ENCODE results near the gene ATP9B.

ATP9B gene

DNA sequence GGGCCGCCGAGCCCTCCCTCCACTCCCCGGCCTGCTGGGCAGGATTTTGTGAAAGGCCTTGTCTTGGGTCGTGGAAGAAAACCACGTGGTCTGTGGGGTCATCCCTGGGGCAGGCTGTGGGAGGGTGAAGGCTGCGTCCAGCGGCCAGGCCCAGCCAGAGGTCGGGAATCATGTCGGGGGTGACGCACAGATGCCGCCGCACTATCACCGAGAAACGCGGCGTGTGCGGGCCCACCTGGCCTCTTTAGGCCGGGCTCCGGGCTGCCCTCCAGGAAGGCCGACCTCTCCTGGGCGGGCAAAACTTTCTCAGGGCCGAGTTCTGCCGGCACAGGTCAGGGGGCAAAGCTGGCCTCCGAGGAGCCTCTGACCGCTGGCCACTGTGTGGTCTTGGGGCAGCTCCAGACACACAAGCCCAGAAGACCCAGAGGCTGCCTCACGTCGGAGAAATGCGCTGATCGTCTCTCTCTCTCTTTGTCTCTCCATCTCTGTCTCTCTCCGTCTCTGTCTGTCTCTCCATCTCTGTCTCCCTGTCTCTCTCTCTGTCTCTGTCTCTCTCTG, 354.9 kb downstream of the ATP9B start:
- no peak for DNase-seq (ENCODE audit: low read depth in 2 of 2)

DNA sequence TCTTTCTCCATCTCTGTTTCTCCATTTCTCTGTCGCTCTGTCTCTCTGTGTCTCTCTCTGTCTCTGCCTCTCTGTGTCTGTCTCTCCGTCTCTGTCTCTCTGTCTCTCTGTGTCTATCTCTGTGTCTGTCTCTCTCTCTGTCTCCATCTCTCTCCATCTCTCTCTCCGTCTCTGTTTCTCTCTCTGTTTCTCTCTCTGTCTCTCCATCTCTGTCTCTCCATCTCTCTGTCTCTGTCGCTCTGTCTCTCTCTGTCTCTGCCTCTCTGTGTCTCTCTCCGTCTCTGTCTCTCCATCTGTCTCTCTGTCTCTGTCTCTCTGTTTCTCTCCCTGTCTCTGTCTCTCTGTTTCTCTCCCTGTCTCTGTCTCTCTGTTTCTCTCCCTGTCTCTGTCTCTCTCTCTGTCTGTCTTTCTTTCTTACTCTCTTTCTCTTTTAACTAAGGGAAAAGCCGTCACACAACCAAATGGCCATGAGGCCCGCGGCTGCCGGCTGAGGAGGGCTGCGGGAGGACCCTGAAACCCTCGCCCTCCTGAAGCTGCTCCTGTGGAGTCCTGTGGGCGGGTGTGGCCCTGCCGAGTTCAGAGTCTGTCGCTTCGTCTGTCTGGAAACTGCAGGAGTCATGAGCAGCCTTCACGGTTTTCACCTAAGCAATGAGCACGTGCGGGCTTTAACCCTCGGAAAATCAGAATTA, 355.8 kb downstream of the ATP9B start:
- no peak for DNase-seq (ENCODE audit: low read depth in 2 of 2)

DNA sequence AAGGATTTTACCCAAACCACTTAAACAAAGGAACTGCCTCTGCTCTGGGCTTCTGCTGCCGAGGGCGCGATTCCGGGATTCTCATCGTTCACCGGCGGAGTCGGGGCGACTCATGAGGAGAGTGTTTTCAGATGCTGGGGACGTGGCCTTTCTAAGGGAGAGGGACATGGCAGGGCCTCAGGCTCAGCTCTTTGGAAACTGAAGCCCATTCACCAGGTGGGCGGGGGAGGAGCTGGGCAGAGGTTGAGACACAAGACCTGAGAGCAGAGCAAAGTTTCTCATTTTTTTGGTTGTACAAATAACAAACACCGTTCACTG, 356.3 kb downstream of the ATP9B start:
- no peak for DNase-seq (ENCODE audit: low read depth in 2 of 2)

DNA sequence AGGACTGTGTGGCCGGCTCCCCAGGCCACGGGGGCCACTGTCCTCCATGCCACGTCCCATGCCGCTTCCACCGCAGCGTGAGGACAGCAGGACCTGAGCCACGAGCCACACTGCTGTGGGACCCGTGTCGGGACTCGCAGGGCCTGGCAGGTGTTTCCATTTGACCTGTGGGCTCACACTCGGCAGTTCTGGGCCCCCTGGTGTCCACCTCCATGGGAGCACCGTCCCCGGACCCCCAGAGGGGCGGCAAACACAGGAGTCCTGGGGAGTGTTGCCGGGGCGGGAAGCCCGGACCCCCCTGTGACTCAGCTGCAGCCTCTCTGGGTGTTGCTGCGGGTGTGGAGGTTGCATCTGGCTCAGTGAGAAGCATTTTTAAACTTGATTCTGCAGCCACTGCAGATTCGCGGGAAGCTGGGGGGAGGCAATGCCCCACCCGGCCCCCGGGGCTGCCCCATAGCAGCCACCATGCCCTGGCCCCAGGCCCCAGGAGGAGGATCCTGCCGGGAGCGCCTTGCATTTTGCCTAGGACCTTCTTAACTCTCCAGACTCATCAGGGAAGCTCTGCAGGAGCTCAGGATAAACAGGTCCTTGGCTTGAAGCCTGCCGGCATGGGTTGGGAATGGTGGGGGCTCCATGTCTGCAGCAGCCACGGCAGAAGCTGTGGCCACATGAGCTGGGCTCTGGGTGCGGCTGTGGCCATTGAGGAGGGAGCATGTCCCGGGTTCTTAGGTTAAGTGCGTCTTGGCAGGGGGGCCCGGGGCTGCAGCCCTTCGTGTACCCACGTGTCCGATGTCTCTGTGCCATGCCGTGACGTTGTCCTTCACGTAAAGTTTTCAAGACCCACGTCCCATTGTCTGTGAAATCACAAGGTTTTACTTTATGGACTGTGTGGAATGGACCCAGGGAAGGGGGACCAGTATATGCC, 357.4 kb downstream of the ATP9B start:
- no peak for DNase-seq (ENCODE audit: low read depth in 2 of 2)

DNA sequence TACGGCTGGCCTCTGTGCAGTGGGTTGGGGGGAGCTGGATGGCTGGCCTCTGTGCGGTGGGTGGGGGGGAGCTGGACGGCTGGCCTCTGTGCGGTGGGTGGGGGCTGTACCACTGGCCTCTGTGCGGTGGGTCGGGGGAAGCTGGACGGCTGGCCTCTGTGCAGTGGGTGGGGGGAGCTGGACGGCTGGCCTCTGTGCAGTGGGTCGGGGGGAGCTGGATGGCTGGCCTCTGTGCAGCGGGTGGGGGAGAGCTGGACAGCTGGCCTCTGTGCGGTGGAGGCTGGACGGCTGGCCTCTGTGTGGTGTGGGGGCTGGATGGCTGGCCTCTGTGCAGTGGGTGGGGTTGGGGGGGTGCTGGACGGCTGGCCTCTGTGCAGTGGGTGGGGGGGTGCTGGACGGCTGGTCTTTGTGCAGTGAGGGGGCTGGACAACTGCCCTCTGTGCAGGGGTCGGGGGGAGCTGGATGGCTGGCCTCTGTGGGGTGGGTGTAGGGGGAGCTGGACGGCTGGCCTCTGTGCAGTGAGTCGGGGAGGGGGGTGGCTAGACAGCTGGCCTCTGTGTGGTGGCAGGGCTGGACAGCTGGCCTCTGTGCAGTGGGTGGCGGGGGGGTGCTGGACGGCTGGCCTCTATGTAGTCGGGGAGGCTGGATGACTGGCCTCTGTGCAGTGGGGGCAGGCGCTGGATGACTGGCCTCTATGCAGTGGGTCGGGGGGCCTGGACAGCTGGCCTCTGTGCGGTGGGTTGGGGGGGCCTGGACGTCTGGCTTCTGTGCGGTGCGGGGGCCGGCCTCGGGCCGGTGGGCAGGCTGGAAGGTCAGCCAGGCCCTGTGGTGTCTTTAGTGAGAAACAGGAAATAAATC, 358.4 kb downstream of the ATP9B start:
- no peak for DNase-seq (ENCODE audit: low read depth in 2 of 2)

Data from stimulated activated CD4-positive, alpha-beta T cell treated with anti-CD3 and anti-CD28 coated beads, Interleukin-1b, Interleukin-23, amount 100 ng/mL, for 4 hours (primary cell).